GM06990 (cell line): Measurements from ENCODE around the gene RFX4.

Source experiments
- DNase-seq: peaks from one replicate; pipeline ENCODE4 v3.0.0-alpha.2; 2011; ENCODE audit not compliant: insufficient read length; ENCODE audit errors: extremely low read depth
- H3K27me3 ChIP-seq: replicated peaks from 2 replicates; pipeline ENCODE4 v1.6.0; 2011; ENCODE audit warnings: low read length; ENCODE audit not compliant: control insufficient read depth, insufficient read depth
- H3K36me3 ChIP-seq: 2 replicates; pipeline ENCODE4 v1.5.1; 2011; ENCODE audit warnings: low read length; ENCODE audit not compliant: control insufficient read depth, insufficient read depth
- H3K4me3 ChIP-seq: replicated peaks from 2 replicates; pipeline ENCODE4 v1.5.1; 2011; ENCODE audit warnings: low read depth, mild to moderate bottlenecking, control low read depth, low read length
- TF ChIP-seq, protein P1 (sequence below): IDR thresholded peaks from 2 replicates; pipeline ENCODE4 v1.5.1; 2011; ENCODE audit warnings: low read length, control low read depth, mild to moderate bottlenecking, inconsistent platforms; ENCODE audit not compliant: insufficient read depth, poor library complexity, severe bottlenecking

RFX4 gene

DNA sequence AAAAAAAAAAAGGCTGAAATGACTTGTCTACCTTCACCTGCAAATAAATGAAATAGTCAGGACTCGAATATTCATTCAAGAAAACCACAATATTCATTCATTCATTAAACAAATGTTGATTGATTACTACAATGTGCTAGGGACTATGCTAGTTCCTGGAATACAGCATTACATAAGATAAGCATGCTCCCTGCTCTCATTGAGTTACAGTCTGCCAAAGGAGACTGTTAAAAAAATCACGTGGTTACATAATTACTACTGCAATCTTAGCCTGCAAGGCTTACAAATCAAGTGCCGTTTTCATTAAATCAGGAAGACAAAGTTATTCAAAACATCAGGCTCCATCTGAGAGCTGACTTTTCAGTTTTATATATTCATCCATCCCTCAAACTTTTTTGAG is 121.3 kb downstream of the RFX4 start:
- no peaks in the 10 kb centered on the region for H3K27me3 ChIP-seq
- no peak for DNase-seq
- H3K36me3 ChIP-seq: no peaks in the 10 kb centered on the region
- no peak overlapping the region for H3K4me3 ChIP-seq
- TF ChIP-seq, protein P1, sequence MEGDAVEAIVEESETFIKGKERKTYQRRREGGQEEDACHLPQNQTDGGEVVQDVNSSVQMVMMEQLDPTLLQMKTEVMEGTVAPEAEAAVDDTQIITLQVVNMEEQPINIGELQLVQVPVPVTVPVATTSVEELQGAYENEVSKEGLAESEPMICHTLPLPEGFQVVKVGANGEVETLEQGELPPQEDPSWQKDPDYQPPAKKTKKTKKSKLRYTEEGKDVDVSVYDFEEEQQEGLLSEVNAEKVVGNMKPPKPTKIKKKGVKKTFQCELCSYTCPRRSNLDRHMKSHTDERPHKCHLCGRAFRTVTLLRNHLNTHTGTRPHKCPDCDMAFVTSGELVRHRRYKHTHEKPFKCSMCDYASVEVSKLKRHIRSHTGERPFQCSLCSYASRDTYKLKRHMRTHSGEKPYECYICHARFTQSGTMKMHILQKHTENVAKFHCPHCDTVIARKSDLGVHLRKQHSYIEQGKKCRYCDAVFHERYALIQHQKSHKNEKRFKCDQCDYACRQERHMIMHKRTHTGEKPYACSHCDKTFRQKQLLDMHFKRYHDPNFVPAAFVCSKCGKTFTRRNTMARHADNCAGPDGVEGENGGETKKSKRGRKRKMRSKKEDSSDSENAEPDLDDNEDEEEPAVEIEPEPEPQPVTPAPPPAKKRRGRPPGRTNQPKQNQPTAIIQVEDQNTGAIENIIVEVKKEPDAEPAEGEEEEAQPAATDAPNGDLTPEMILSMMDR: no peak

DNA sequence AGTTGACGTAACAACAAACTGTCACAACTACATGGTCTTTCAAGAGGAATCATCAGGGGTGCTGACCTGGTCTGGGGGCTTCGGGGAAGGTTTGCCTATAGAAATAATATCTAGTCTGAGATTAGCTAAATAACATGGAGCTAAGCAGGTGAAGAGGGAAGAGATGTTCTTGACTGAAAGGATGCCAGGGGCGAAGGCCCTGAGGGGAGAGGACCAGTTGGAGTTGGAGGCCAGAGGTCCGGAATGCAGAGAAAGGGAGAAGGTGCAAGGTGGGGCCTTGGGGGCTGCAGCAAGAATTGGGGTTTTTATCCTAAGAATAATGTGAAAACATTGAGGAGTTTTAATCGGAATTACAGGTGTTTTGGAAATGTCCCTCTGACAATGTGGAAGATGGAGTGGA is 123.2 kb downstream of the RFX4 start:
- H3K36me3 ChIP-seq: no peaks in the 10 kb centered on the region
- H3K27me3 ChIP-seq: no peaks in the 10 kb centered on the region
- TF ChIP-seq, protein P1: no peak
- H3K4me3 ChIP-seq: no peak overlapping the region
- no peak for DNase-seq

DNA sequence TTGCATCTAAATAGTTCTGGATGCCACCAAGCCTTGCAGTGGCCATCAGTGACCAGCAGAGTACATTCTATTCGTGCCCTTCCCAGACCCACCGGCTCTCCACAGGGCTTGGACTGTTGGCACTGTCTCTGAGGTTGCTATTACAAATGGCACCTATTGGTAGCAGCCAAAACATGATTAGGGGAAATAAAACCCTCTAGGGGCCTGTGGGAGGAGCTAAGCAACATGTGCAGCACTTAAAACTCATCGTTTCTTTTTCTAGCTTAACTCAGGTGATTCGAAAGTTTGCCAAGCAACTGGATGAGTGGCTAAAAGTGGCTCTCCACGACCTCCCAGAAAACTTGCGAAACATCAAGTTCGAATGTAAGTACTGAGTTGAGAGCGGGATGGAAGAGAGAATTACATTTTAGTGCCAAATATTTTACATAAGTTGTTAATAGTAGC is 126.3 kb downstream of the RFX4 start:
- Histone ChIP-seq H3K36me3 (no peaks in the 10 kb centered on the region), H3K27me3 (no peaks in the 10 kb centered on the region), H3K4me3 (no peak overlapping the region)
- no peak for DNase-seq
- TF ChIP-seq, protein P1: no peak

DNA sequence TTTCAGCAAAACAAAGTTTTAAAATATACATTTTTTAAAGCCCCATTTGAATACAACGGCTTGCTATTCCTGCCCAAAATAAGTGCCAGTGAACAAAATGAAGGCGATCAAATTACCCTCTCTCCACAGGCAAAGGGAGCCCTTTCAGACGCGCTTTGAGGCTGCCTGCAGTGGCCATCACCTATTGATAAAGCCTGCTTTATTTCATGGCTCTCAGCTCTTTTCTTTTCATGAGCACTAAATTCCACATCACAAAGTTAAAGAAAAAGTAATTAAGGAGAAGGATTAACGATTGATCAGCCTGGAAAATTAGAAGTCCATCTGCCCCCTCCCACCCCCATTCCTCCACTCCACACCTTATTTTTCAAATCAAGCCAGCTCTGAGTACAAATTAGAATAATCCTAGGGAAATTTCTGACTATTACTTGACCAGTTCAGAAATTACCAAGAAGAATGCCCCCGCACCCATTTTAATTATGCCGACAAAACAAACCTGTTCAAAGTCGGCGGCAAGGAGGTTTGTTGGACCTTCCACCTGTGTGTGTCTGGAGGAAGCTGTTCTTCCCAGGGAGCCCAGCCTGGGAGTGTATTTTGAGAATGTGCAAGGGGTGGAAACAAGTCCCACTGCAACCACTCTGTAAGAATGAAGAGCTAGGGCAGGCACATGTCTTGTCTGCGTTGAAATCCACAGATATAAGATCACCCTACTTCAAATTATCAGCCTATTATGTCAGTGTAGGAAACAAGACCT is 127.5 kb downstream of the RFX4 start:
- TF ChIP-seq, protein P1: no peak
- DNase-seq: no peak
- H3K4me3 ChIP-seq: no peak overlapping the region

DNA sequence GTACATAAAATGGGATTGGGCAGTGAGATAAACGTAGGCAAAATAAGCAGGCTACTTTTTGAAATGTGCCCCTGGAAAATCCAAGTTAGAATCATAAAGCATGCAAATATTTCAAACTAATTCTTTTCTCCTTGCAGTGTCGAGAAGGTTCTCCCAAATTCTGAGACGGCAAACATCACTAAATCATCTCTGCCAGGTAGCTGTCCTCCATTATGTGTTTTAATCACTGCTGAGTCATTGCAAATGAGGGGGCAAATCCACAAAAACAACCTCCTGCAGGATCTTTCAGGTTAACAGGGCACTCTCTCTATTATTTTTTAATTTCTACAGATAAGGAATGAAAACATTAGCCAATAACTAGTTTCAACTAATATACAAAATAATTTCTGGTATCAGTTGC is 128.5 kb downstream of the RFX4 start:
- Histone ChIP-seq H3K4me3 (no peak overlapping the region), H3K27me3 (no peaks in the 10 kb centered on the region), H3K36me3 (no peaks in the 10 kb centered on the region)
- TF ChIP-seq, protein P1: no peak
- DNase-seq: no peak

More for the DNA sequence above, 127.5 kb downstream of the RFX4 start:
- Histone ChIP-seq H3K36me3 (no peaks in the 10 kb centered on the region), H3K27me3 (no peaks in the 10 kb centered on the region)
